Activated naive CD4-positive, alpha-beta T cell (primary cell): ENCODE measurements around the gene GOLGA8J.
"Not testable (repeated sequence)": the region's sequence is repeated elsewhere in the genome, so short reads cannot be mapped to it uniquely, and the experiment has no call there.

ENCODE experiments used
- DNase-seq, 4 experiments: peaks; one replicate each; lab custom pipeline; 2025; lab: John Stamatoyannopoulos, UW

Gene GOLGA8J

DNA sequence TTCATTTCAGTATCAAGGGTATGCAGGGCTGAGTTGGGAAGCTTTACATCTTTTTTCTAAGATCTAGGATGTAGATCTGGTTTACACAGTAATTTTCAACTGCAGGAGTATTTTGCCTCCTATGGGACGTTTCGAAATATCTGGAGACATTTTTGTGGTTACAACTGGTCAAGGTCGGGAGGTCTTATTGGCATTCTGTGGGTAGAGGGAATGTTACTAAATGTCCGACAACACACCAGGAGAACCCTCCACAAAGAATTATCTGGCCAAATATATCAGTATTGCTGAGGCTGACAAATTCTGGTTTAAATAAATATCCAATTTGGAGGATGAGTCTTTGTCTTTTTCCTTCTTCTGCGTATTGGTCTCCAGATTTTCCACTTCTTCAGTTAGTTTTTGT lies 1.9 kb upstream of the GOLGA8J start:
- not testable (repeated sequence) for DNase-seq

DNA sequence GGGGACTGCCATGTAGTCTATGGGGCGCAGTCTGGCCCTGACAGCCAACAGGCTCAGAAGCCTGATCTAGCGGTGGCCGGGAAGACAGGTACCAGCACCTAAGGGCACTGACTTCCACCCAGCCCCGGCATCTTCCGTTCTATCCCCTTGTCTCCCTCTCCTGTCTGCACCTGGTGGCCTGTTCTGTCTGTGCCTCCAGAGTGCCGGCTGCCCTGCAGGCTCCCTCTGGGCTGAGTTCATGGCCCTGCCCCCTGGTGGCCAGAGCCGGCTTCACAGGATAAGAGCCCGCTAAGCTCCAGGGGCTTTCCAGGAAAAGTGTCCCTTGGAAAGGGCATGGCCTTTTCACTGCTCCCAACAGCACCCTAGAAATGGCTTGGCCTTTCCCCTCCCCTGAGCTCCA lies 15.1 kb downstream of the GOLGA8J start:
- DNase-seq: not testable (repeated sequence)

DNA sequence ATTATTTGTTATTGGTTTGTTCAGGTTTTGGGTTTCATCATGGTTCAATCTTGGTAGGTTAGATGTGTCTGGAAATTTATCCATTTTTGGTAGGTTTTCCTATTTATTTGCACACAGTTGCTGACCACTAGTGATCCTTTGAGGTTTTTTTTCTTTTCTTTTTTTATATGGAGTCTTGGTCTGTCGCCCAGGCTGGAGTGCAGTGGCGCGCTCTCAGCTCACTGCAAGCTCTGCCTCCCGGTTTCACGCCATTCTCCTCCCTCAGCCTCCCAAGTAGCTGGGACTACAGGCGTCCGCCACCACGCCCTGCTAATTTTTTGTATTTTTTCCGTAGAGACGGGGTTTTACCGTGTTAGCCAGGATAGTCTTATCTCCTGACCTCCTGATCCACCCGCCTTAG lies 20.1 kb downstream of the GOLGA8J start:
- not testable (repeated sequence) for DNase-seq

DNA sequence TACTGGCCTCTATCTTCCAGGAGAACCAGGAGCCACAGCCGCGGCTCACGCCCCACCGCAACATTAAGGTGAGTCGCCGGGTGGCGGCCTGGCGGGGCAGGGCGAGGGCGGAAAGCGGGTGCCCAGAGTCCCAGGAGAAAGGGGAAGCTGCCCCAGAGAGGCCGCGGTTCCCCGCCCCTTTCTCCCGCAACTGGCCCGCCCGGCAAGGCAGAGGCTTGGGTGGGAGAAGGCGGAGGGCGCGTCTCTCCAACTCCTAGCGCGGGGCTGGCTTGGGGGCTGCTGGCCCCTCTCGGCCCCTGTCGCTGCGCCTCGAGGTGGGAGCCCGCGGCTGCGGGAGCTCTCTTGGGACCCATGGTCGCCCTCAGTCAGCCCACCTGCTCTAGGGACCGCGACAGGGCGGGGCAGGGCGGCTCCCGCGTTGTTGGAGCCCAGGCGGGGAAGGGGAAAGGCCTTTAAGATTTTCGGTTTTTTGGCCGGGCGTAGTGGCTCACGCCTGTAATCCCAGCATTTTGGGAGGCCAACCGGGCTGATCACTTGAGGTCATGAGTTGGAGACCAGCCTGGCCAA lies 21.3 kb downstream of the GOLGA8J start:
- DNase-seq: not testable (repeated sequence)

DNA sequence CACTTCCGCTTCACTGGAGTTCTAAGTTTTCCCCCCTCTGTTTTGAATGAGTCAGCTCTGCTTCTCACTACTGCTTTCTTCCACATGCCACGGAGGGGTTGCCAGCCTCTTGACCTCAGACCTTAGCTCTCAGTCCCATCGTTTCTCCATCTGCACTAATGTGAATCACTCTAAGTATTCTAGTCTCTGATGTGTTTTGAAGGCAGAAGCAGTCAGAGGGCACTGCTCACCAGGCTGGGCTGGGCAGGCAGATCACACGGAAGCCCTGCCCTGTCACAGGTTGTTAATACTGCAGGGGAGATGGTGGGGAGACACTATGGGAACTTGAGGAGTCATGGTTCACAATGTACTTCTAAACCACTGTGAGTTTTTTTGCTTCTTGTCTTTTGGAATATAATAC lies 27.8 kb downstream of the GOLGA8J start:
- DNase-seq: not testable (repeated sequence)

GRCh38 chr15:30130066-30130465 lies 47.3 kb downstream of the GOLGA8J start:
- not testable (repeated sequence) for DNase-seq

DNA sequence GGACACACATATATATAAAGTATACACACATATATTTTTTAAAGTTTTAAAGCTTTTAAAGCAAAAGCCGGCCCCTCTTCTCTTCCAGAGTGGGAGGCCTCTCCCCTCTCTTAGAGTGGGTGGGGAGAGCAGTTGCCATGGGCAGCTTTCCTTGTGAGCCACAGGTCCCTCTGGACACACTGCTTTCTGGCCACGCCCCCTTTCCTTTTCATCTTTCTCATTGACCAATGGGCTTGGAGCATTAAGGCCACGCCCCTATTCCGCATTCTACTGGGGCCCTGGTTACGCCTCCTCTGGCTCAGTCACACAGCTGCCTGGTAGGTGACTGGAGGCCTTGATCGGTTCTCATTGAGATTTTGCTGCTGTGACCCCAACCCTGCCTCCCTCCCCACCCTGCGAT lies 52.0 kb downstream of the GOLGA8J start, which contains the start of gene GOLGA8T:
TSS of gene GOLGA8T (plus strand) at position 301 of the 400 bp plus-strand sequence. CDS start at position 399, 98 bp downstream.
- DNase-seq: not testable (repeated sequence)
